Activated T-cell treated with anti-CD3 and anti-CD28 coated beads, Interleukin-2, amount 50 U/mL, for 24 hours (primary cell): ENCODE data around the gene SERPINA6.
"Not testable (repeated sequence)": the region's sequence is repeated elsewhere in the genome, so short reads cannot be mapped to it uniquely, and the experiment has no call there.

ENCODE experiments used
- DNase-seq: peaks from one replicate; pipeline ENCODE4 v3.0.0-alpha.2; 2020
- H3K27ac Mint-ChIP-seq: 2 replicates; pipeline ENCODE4 v1.8.0; 2020; ENCODE audit warnings: mild to moderate bottlenecking, mixed read lengths
- H3K27me3 Mint-ChIP-seq: 2 replicates; pipeline ENCODE4 v1.8.0; 2020; ENCODE audit warnings: mixed read lengths
- H3K36me3 Mint-ChIP-seq: 2 replicates; pipeline ENCODE4 v1.8.0; 2020; ENCODE audit warnings: low read depth, mixed read lengths
- H3K4me1 Mint-ChIP-seq: 2 replicates; pipeline ENCODE4 v1.8.0; 2020; ENCODE audit warnings: low read depth, mixed read lengths
- H3K4me3 Mint-ChIP-seq: 2 replicates; pipeline ENCODE4 v1.8.0; 2020; ENCODE audit warnings: mild to moderate bottlenecking, moderate library complexity, mixed read lengths
- H3K9me3 Mint-ChIP-seq: 2 replicates; pipeline ENCODE4 v1.8.0; 2020; ENCODE audit warnings: mixed read lengths

Gene SERPINA6

DNA sequence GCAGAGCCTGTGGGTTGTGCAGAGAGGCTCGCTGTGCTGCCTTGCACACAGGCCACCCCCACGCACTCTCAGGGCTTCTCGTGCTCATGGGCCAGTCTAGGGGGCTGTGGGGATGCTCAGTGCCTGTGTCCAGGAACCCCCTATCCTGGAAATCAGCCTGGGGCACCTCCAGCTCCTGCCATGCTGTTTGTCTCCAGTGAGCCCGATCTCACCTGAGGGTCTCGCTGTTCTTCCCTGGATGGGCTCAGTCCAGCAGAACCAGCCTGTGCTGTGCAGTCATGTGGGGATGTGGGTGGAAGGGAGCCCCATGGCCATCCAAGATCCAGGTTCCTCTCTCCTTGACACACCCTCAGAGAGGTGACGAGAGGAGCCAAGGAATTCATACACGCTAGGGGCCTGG lies 38.5 kb upstream of the SERPINA6 start:
- Mint-ChIP-seq H3K4me1 (no peaks in the 10 kb centered on the region), H3K4me3 (no peak overlapping the region), H3K27ac (no peak overlapping the region), H3K27me3 (peaks cover 30% of the 10 kb centered on the region), H3K36me3 (no peaks in the 10 kb centered on the region), H3K9me3 (no peaks in the 10 kb centered on the region)
- DNase-seq = no peak

DNA sequence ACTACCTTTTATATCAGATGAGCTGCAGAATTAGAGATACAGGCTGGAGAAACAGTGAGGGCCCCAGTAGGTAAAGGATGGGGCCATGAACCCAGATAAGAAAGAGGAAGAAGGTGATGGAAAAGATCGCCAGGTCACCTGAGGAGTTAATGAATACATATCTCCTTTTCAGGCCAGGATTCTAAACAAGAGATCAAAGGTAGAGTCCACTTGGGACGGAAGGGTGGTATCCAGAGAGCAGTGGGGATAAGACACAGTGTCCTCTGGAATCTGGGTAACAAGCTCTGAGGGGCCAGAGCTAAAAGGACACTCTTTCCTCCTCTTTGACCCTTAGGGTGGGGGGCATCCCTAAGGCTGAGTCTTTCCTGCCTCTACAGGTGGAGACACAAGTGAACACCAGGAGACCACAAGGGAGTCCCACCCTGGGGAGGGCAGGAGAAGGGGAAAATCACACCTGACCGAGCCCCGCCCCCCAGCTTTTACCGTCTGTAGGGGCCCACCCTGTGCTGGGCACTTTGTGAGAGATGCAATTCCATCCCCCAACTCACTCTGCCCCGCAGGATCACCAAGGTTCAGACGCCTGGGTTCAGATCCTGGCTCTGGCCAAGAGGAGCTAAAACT lies 37.9 kb upstream of the SERPINA6 start:
- Mint-ChIP-seq H3K36me3 (no peaks in the 10 kb centered on the region), H3K4me3 (no peak overlapping the region), H3K27ac (no peak overlapping the region), H3K27me3 (peaks cover 36% of the 10 kb centered on the region), H3K9me3 (no peaks in the 10 kb centered on the region), H3K4me1 (no peaks in the 10 kb centered on the region)
- no peak for DNase-seq

DNA sequence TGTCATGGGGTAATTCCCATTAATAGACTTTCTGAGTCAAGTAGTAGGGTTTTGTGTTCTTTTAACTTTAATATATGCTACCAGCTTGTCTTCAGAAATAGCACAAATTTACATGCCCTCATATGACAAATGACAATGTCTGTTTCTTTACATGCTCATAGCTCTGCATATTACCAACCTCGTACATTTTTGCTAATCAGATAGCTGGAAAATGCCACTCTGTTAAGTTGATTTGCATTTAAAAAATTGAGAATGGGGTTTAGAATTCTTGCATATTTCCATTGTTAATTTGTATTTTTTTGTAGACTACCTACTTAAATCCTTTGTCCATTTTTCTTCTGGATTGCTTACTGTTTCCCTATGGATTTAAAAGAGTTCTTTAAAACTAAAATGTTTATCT lies 34.0 kb upstream of the SERPINA6 start:
- peaks cover under 1% of the 10 kb centered on the region for H3K9me3 Mint-ChIP-seq
- peaks cover 45% of the 10 kb centered on the region for H3K27me3 Mint-ChIP-seq
- H3K36me3 Mint-ChIP-seq = no peaks in the 10 kb centered on the region
- peaks cover 4% of the 10 kb centered on the region for H3K4me1 Mint-ChIP-seq
- no peak overlapping the region for H3K27ac Mint-ChIP-seq
- DNase-seq = no peak
- no peak overlapping the region for H3K4me3 Mint-ChIP-seq

DNA sequence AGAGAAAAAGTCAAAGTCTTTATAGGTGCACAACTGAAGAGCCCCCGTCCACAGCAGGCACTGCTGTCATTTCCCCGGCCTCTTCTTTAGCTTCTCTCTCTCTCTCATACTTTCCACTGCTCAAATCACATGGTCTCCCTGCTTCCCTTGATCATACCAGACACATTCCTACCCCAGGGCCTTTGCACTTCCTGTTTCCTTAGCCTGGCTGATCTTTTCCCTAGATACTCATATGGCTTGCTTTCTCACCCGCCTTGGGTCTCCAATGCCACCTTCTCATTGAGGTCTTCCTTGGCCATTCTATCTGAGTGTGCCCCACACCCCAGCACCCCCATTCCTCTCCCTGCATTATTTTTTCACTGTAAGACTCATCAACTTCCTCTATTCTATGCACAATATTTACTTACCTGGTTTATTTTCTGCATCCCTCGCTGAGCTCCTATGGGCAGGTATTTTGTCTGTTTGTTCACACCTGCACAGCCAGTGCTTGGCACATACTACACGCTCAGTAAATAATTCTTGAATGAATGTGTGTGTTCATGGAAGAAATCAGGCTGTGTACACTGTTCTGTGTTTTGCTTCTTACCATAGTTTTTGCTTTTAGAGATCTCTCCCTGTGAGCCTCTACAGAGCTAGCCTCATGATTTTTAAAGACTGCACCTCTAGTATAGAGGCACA lies 33.4 kb upstream of the SERPINA6 start:
- H3K9me3 Mint-ChIP-seq = peaks cover 7% of the 10 kb centered on the region
- no peak overlapping the region for H3K4me3 Mint-ChIP-seq
- H3K27me3 Mint-ChIP-seq = peaks cover 51% of the 10 kb centered on the region
- peaks cover 4% of the 10 kb centered on the region for H3K4me1 Mint-ChIP-seq
- H3K36me3 Mint-ChIP-seq = no peaks in the 10 kb centered on the region
- DNase-seq = no peak
- no peak overlapping the region for H3K27ac Mint-ChIP-seq

DNA sequence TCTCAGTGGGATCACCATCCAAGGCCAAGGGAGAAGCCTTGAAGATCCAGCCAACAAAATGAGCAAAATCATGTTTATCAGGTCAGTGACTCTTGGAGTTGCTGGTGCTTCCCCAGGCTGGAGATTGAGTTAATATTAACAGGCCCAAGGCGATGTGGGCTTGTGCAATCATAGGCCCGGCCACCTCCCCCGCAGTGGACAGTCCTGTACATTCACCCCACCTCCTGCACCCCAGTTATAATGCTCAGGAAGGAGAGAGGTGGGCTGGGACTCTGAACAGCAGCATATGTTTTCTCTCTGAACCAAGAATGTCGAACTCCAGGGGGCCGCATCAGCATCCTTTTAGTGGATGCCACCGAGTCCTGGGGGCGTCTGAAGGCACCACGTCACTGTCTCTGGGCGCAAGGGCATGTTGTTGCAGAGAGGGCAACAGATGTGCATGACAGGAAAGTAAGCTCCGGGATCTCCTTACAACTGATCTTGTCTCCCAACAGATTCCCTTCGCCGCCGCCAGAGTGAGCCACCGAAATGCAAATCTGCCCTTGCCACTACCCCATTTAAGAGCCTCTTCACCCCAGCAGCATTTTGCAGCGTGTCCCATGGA lies 32.2 kb upstream of the SERPINA6 start:
- H3K27me3 Mint-ChIP-seq = peaks cover 47% of the 10 kb centered on the region
- peaks cover 9% of the 10 kb centered on the region for H3K9me3 Mint-ChIP-seq
- DNase-seq = no peak
- H3K4me3 Mint-ChIP-seq = no peak overlapping the region
- peaks cover 4% of the 10 kb centered on the region for H3K4me1 Mint-ChIP-seq
- no peaks in the 10 kb centered on the region for H3K36me3 Mint-ChIP-seq
- H3K27ac Mint-ChIP-seq = no peak overlapping the region

DNA sequence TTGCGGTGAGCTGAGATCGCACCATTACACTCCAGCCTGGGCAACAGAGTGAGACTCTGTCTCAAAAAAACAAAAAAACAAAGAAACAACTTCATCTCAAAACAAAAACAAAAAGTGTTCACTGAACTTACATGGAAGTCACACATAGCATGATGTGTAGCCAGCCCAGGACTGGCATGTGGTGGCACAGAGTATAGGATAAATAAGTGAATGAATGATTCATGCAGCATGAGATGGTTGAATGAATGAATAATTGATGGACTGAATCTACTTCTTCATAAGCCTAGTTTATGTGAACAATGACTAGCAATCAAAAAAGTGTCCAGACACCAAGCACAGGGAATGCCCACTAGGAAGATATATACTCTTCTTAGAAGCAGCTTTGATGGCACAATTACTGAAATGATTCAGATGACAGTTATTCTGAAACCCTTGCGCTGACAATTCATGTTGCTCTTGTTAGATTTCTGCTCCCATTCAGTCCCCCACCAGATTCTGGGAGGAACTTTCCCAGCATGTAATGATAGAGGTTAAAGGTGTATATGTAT lies 31.6 kb upstream of the SERPINA6 start:
- no peak overlapping the region for H3K4me3 Mint-ChIP-seq
- no peaks in the 10 kb centered on the region for H3K36me3 Mint-ChIP-seq
- H3K27ac Mint-ChIP-seq = no peak overlapping the region
- peaks cover 4% of the 10 kb centered on the region for H3K4me1 Mint-ChIP-seq
- no peak for DNase-seq
- H3K27me3 Mint-ChIP-seq = peaks cover 45% of the 10 kb centered on the region
- H3K9me3 Mint-ChIP-seq = peaks cover 9% of the 10 kb centered on the region

DNA sequence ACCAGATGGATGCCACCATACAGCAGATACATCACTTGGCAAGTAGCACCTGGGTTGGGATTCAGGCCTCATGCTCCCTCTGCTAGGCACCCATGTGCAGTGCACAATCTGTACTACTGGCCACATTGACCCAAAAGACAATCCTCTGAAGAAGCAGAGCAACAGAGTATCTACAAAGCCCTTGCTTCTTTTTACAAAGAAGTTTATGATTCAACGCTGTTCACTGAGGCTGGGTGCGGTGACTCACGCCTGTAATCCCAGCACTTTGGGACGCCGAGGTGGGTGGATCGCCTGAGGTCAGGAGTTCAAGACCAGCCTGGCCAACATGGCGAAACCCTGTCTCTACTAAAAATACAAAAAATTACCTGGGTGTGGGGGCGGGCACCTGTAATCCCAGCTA lies 31.1 kb upstream of the SERPINA6 start:
- peaks cover 47% of the 10 kb centered on the region for H3K27me3 Mint-ChIP-seq
- not testable (repeated sequence) for H3K4me3 Mint-ChIP-seq

DNA sequence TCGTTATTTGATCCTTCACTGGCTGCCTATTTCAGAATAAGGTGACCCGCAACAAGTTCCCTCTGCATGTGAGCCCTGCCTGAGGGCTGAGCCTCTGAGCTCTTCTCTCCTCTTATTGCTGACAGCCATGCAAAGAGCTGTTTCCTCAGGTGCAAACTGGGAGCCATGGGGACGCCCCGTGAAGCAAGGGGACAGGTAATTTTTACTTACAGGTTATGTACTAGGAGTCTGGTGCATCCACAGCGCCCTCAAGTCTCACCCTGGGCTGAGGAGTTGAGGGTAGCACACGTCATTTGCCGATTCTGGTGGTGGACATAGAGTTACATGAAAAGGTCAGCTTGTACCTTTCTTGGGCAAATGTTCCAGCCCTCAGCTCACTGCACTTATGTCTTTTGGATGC lies 26.1 kb upstream of the SERPINA6 start:
- Mint-ChIP-seq H3K27me3 (peaks cover 40% of the 10 kb centered on the region), H3K4me1 (peaks cover 14% of the 10 kb centered on the region), H3K36me3 (no peaks in the 10 kb centered on the region), H3K4me3 (no peak overlapping the region), H3K9me3 (peaks cover 11% of the 10 kb centered on the region), H3K27ac (no peak overlapping the region)
- no peak for DNase-seq

More for the DNA sequence above, 31.1 kb upstream of the SERPINA6 start:
- H3K27ac Mint-ChIP-seq, H3K4me1 Mint-ChIP-seq, H3K9me3 Mint-ChIP-seq, DNase-seq, H3K36me3 Mint-ChIP-seq: not testable (repeated sequence)

DNA sequence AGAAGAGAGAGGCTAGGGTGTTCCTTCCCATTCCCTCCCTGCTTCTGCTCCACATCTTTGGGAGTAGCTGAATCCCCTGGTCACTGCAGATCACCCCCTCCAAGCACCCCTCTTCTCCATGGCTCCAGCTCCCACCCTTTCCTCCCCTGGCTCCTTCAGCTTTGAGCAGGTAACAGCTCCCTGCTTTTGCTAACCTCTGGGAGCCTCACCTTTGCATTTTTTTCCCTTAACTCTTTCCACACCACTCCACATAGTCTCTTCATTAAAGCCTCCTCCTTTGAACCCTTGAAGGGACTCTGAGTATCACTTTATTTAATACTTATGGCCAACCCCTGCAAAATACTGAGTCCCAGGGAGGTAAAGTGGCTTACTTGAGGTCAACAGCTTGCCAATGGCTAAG lies 25.7 kb upstream of the SERPINA6 start:
- no peak for DNase-seq
- Mint-ChIP-seq H3K27ac (no peak overlapping the region), H3K4me1 (peaks cover 14% of the 10 kb centered on the region), H3K36me3 (no peaks in the 10 kb centered on the region), H3K27me3 (peaks cover 41% of the 10 kb centered on the region), H3K4me3 (no peak overlapping the region), H3K9me3 (peaks cover 11% of the 10 kb centered on the region)

DNA sequence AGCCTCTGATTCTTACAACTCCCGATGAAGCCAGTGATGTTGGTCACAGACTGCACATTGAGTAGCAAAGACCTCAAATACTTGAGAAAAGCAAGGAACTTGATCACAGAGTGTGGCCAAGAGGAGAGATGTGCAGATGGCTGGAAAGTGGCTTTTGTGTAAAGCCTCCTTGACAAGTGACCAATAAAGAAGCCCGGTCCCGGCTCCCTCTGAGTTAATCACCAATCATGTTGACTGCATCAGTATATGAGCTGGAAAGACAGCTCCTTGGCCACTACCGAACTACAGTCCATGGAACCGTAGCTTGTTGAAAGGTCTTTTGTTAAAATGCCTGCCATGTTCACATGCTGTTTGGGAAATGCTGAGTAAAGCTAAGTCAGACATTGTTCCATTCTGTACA lies 23.7 kb upstream of the SERPINA6 start:
- peaks cover 7% of the 10 kb centered on the region for H3K9me3 Mint-ChIP-seq
- no peak overlapping the region for H3K4me3 Mint-ChIP-seq
- peak overlapping the region; percentile 91 for H3K27ac Mint-ChIP-seq
- H3K4me1 Mint-ChIP-seq = peaks cover 22% of the 10 kb centered on the region
- peaks cover 43% of the 10 kb centered on the region for H3K27me3 Mint-ChIP-seq
- DNase-seq = no peak
- H3K36me3 Mint-ChIP-seq = no peaks in the 10 kb centered on the region

DNA sequence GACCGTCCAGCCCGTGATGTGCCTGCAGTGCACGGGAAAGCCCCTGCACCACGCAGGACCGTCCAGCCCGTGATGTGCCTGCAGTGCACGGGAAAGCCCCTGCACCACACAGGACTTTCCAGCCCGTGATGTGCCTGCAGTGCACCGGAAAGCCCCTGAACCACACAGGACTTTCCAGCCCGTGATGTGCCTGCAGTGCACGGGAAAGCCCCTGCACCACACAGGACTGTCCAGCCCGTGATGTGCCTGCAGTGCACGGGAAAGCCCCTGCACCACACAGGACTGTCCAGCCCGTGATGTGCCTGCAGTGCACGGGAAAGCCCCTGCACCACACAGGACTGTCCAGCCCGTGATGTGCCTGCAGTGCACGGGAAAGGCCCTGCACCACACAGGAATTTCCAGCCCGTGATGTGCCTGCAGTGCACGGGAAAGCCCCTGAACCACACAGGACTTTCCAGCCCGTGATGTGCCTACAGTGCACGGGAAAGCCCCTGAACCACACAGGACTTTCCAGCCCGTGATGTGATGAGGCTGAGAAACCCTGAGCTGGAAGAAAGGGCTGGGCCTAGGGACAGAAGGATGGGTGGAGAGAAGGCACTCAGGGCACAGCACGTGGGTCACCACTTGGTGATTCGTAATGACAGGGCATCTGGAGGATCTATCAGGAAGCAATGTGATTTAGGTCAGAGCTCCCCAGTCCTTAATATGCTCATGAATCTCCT lies 23.1 kb upstream of the SERPINA6 start:
- Mint-ChIP-seq H3K27ac (peak overlapping the region; percentile 91), H3K27me3 (peaks cover 43% of the 10 kb centered on the region), H3K4me1 (peaks cover 28% of the 10 kb centered on the region)
- H3K4me3 Mint-ChIP-seq, H3K36me3 Mint-ChIP-seq, H3K9me3 Mint-ChIP-seq: not testable (repeated sequence)
- peak; percentile 63 for DNase-seq

DNA sequence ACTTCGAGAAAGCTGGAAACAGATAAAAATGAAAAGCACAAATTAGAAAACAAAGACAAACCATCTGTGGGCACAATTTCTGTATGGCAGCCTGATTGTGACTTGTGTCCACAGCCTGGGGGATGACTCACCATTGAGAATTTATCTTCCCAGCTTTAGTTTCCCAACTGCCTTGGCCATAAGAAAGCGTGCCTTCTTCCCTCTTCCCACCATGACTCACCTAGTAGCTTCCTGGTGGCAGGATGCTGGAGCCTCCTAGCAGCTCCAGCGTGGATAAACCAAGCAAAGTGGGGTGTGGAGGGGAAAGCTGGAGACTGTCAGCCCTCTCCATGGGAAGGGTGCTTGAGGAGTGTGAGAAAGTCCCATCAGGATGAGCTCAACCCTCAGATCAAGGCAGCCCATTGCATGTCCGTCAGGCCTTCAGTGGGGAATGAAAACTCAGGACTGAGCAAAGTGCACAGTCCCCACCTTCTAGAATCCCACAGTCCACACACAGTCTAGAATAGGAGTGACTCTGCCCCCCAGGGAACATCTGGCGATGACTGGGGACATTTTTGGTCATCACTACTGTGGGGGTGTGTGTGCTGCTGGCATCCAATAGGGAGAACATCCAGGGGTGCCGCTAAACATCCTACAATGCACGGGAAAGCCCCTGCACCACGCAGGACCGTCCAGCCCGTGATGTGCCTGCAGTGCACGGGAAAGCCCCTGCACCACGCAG lies 22.4 kb upstream of the SERPINA6 start:
- peaks cover 7% of the 10 kb centered on the region for H3K9me3 Mint-ChIP-seq
- no peak overlapping the region for H3K4me3 Mint-ChIP-seq
- no peak overlapping the region for H3K27ac Mint-ChIP-seq
- H3K36me3 Mint-ChIP-seq = no peaks in the 10 kb centered on the region
- peaks cover 50% of the 10 kb centered on the region for H3K27me3 Mint-ChIP-seq
- H3K4me1 Mint-ChIP-seq = peaks cover 28% of the 10 kb centered on the region
- DNase-seq = no peak

DNA sequence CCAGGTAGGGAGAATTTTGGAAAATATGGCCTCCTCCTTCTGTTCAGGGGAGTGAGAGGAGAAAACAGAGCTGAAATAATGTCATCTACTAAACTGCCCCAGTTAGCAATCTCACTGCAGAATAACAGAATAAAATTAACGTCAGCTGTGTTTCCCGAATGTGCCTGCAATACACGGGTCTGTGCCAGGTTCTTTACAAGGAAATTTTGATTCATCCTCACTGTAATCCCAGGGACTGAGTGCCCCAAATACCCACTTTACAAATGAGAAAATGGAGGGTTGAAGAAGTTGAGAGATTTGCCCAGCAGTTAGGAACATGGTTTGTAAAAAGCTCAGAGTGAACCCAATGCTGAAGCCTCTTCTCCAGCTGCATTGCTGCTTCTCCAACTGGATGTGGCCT lies 21.3 kb upstream of the SERPINA6 start:
- peaks cover 52% of the 10 kb centered on the region for H3K27me3 Mint-ChIP-seq
- H3K4me1 Mint-ChIP-seq = peaks cover 28% of the 10 kb centered on the region
- peaks cover 7% of the 10 kb centered on the region for H3K9me3 Mint-ChIP-seq

More for the DNA sequence above, 21.3 kb upstream of the SERPINA6 start:
- Mint-ChIP-seq H3K4me3 (no peak overlapping the region), H3K27ac (no peak overlapping the region), H3K36me3 (no peaks in the 10 kb centered on the region)
- DNase-seq = no peak
